K562 (cell line): Measurements from ENCODE around the gene TMEM72. TPM values are rescaled to one million over a fixed set of nuclear protein-coding genes. Genes with fewer than 3 reads are reported as not detected.

Experiments
- CTCF ChIP-seq, 3 experiments: IDR thresholded peaks in 2 of 3; conservative IDR thresholded peaks in 1 of 3; 2 replicates each; pipeline ENCODE4 v1.5.1; 2011 to 2012; ENCODE audit warnings: low read length in 3 of 3, mild to moderate bottlenecking in 3 of 3, control low read depth in 2 of 3, improper control_type of control experiment in 1 of 3, inconsistent platforms in 1 of 3, low read depth in 1 of 3, mixed read lengths in 1 of 3, moderate library complexity in 1 of 3; ENCODE audit not compliant: insufficient read depth in 2 of 3
- CTCFL ChIP-seq: IDR thresholded peaks from 2 replicates; pipeline ENCODE4 v1.6.1; 2011; ENCODE audit warnings: borderline replicate concordance, low read depth, mild to moderate bottlenecking, moderate library complexity, low read length; ENCODE audit not compliant: insufficient read depth, poor library complexity, severe bottlenecking
- PRDM10 ChIP-seq: fragments of 450-650 bp; IDR thresholded peaks from 2 replicates; pipeline ENCODE4 v1.6.1; 2018; ENCODE audit not compliant: partially characterized antibody
- polyA plus RNA-seq, 8 experiments: library from polyadenylated mRNA; depleted of rRNA in 4 of 8; stranded (reverse) in 5 of 8; unstranded in 3 of 8; fragments of >200 nt; fragmentation: Nextera tagmentation in 2 of 8; fragmentation: Illumina TruSeq in 1 of 8; extraction: Ambion mirVana in 2 of 8; extraction: Trizol in 1 of 8; gene quantifications; 2 replicates each; pipeline versions ENCODE4 v1.2.1 to v1.2.3, GENCODE V29; 2011 to 2014; ENCODE audit warnings: inconsistent platforms in 1 of 8, missing spikeins in 1 of 8
- total RNA-seq, 7 experiments: library from RNA; depleted of rRNA in 6 of 7; stranded (reverse); fragments of >200 nt in 6 of 7; fragmentation: Illumina TruSeq in 2 of 7; extraction: Trizol in 2 of 7; gene quantifications; 2 replicates each; pipeline versions ENCODE4 v1.2.1 to v1.2.3, GENCODE V29; 2011 to 2021; ENCODE audit warnings: low replicate concordance in 1 of 7

TMEM72 gene
- total and polyA plus RNA-seq, 9 of the 15 experiments (the other 6 are each of a cell fraction or from before 2014, with no cell fraction given) = not detected

GRCh38 chr10:44863344-44864047 is 47.6 kb upstream of the TMEM72 start (continued):
- TF ChIP-seq CTCF (IDR thresholded peaks at IDR 0.05 in 2 of 3, conservative IDR thresholded peaks at IDR 0.05 in 1 of 3; ENCODE audit: insufficient read depth in 2 of 3, low read depth in 1 of 3, low read length in 3 of 3) = peak; percentile 10 to 25 (median 24); a peak in 1 of 6 replicates
- peak; percentile 51 for TF ChIP-seq CTCFL
- TF ChIP-seq PRDM10 = no peak
